ENCODE measurements around the gene CBR3. TPM values are rescaled to one million over a fixed set of nuclear protein-coding genes. Genes with fewer than 3 reads are reported as not detected.
"Not testable (repeated sequence)": the region's sequence is repeated elsewhere in the genome, so short reads cannot be mapped to it uniquely, and the experiment has no call there.

The CBR3 gene
- total RNA-seq, 1 donor from 2014 or later = 2.0 TPM

DNA sequence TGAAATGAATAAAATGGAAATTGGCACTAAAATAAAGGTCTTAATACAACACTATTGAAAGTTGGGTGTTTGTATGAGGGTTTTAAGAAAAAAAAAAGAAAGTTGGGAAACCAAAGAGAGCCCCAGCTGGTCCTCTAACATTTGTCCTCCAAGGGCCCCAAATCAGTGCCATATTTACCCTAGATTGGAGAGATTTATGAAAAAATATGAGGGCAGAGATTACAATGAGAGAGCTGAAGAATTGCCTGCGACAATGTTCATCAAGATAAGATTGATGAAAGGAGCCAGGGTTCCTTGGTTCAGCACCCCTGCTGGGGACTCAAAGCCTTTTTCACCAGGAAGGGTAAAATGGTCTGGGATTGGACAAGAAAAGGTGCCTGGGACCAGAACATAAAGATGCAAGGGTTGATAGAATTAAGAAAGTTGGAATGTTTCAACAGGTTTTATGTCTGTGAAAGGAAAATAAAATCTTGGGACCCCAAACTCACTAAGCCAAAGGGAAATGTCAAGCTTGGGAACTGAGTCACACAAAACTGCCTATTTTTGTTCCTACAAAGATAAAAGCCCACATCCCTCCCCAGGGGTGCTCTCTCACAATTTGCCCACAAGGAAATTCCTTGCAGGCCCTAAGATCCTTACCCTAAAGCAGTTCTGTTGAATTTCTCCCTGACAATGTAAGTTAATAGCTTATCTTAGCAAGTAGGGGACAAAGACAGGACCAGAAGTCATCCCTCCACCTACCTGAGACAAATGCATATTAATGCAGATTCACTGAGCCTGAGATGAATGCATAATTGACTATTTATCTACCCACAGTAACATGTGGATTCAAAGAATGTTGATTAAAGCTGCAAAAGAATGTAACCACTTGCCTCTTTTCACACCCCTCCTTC, 38.2 kb upstream of the CBR3 start:
- Histone ChIP-seq H3K4me3 (no peak overlapping the region), H3K9me3 (replicated peaks) (peaks cover 11% of the 10 kb centered on the region), H3K4me1 (no peaks in the 10 kb centered on the region), H3K36me3 (no peaks in the 10 kb centered on the region), H3K27me3 (ENCODE audit: low read depth) (peaks cover 66% of the 10 kb centered on the region), H3K27ac (replicated peaks) (no peak overlapping the region)
- no peak for DNase-seq
- TF ChIP-seq, protein P1, sequence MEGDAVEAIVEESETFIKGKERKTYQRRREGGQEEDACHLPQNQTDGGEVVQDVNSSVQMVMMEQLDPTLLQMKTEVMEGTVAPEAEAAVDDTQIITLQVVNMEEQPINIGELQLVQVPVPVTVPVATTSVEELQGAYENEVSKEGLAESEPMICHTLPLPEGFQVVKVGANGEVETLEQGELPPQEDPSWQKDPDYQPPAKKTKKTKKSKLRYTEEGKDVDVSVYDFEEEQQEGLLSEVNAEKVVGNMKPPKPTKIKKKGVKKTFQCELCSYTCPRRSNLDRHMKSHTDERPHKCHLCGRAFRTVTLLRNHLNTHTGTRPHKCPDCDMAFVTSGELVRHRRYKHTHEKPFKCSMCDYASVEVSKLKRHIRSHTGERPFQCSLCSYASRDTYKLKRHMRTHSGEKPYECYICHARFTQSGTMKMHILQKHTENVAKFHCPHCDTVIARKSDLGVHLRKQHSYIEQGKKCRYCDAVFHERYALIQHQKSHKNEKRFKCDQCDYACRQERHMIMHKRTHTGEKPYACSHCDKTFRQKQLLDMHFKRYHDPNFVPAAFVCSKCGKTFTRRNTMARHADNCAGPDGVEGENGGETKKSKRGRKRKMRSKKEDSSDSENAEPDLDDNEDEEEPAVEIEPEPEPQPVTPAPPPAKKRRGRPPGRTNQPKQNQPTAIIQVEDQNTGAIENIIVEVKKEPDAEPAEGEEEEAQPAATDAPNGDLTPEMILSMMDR (IDR thresholded peaks at IDR 0.05; ENCODE audit: borderline replicate concordance) = no peak
- intact Hi-C loops (cut with micrococcal nuclease) = no loop called here

DNA sequence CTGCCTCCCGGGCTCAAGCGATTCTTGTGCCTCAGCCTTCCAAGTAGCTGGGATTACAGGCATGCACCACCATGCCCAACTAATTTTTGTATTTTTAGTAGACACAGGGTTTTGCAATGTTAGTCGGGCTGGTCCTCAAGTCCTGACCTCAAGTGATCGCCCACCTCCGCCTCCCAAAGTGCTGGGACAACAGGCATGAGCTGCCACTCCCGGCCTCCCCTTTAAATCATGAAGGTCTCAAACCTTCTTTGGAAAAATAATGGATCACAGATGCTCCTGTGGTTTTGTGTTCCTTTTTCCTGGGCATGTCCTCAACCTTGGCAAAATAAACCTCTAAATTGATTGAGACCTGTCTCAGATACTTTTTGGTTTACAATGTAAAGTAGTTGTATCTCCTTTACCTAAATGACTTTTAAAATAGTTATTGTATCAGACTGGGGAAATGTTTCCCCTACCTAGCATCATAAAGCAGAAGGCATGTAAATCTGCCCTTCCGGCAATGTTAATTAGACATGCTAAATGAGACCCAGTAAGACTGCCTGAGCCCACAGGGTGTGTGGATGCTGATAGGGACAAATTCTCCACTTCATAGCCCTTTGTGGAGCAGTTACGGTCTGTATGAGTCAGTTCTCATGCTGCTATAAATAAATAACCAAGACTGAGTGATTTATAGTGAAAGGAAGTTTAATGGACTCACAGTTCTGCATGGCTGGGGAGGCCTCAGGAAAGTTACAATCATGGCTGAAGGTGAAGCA, 37.3 kb upstream of the CBR3 start:
- no peak overlapping the region for H3K27ac ChIP-seq (replicated peaks)
- peaks cover 11% of the 10 kb centered on the region for H3K9me3 ChIP-seq (replicated peaks)
- peaks cover 76% of the 10 kb centered on the region for H3K27me3 ChIP-seq (ENCODE audit: low read depth)
- DNase-seq = no peak
- no peaks in the 10 kb centered on the region for H3K4me1 ChIP-seq
- TF ChIP-seq, protein P1 (IDR thresholded peaks at IDR 0.05; ENCODE audit: borderline replicate concordance) = no peak
- H3K4me3 ChIP-seq = no peak overlapping the region
- no peaks in the 10 kb centered on the region for H3K36me3 ChIP-seq
- intact Hi-C loops (cut with micrococcal nuclease) = no loop called here

DNA sequence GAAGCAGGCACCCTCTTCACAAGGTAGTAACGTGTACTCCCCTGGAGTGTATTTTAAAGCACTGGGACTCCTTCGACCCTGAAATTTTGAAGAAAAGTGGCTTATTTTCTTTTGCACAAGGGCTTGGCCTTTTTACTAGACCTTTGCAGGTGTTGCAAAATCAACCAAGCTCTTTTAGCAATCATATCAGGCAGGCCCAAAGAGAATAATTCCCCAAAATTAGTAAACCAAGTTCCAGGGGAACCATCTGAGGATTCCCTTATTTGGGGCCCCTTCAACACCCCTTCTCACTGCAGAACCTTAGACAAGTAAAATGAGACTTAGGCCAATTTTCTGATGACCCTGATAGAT, 36.7 kb upstream of the CBR3 start:
- intact Hi-C loops (cut with micrococcal nuclease) = no loop called here
- Histone ChIP-seq H3K36me3 (no peaks in the 10 kb centered on the region), H3K27me3 (ENCODE audit: low read depth) (peaks cover 81% of the 10 kb centered on the region), H3K4me3 (no peak overlapping the region), H3K27ac (replicated peaks) (no peak overlapping the region), H3K4me1 (no peaks in the 10 kb centered on the region), H3K9me3 (replicated peaks) (peaks cover 8% of the 10 kb centered on the region)
- DNase-seq = no peak
- TF ChIP-seq, protein P1 (IDR thresholded peaks at IDR 0.05; ENCODE audit: borderline replicate concordance) = no peak

DNA sequence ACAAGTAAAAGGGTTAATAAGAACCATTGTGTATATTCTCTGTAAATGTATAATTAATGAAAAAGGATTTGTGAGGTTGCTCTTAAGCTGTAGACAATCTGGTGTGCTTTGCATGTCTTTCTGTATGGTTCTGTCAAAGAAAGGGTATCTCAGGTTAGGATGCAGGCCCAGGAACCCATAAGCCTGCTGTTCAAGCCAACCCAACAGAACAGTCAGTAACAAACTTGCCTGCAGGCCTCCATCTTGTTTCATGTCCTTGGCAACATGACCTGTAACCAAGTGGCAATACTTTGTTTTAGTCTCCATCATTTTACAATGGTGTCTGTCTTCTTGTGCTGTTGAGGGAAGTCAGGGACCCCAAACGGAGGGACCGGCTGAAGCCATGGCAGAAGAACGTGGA, 35.9 kb upstream of the CBR3 start:
- no peaks in the 10 kb centered on the region for H3K9me3 ChIP-seq (replicated peaks)
- no peaks in the 10 kb centered on the region for H3K36me3 ChIP-seq
- H3K27me3 ChIP-seq (ENCODE audit: low read depth) = peaks cover 85% of the 10 kb centered on the region
- H3K4me1 ChIP-seq = no peaks in the 10 kb centered on the region
- intact Hi-C loops (cut with micrococcal nuclease) = no loop called here
- no peak for DNase-seq
- H3K27ac ChIP-seq (replicated peaks) = no peak overlapping the region
- H3K4me3 ChIP-seq = no peak overlapping the region
- TF ChIP-seq, protein P1 (IDR thresholded peaks at IDR 0.05; ENCODE audit: borderline replicate concordance) = no peak

DNA sequence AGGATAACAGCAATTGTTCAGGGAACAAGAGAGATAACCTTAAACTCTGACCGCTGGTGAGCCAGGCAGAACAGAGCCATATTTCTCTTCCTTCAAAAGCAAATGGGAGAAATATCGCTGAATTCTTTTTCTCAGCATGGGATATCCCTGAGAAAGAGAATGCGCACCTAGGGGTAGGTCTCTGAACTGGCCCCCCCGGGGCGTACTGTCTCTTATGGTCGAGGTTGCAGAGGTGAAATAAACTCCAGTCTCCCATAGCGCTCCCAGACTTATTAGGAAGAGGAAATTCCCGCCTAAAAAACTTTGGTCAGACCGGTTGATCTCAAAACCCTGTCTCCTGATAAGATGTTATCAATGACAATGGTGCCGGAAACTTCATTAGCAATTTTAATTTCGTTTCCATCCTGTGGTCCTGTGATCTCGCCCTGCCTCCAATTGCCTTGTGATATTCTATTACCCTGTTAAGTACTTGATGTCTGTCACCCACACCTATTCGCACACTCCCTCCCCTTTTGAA, 35.1 kb upstream of the CBR3 start:
- peaks cover 85% of the 10 kb centered on the region for H3K27me3 ChIP-seq (ENCODE audit: low read depth)
- H3K27ac ChIP-seq (replicated peaks); intact Hi-C loops (cut with micrococcal nuclease); H3K4me1 ChIP-seq; H3K36me3 ChIP-seq; DNase-seq; H3K4me3 ChIP-seq; H3K9me3 ChIP-seq (replicated peaks): not testable (repeated sequence)

Measured in left ventricle myocardium inferior (tissue), 1 donor.